T-helper 17 cell (primary cell): ENCODE results near the gene SLC38A5. TPM values are rescaled to one million over a fixed set of nuclear protein-coding genes. Genes with fewer than 3 reads are reported as not detected.

Source experiments
- ATAC-seq: fragments of 150-1000 bp; cut with Tn5 transposase; 2 replicates; pipeline ENCODE4 v1.10.0; 2021; ENCODE audit warnings: mild to moderate bottlenecking, moderate library complexity
- DNase-seq, 3 donors: peaks; one replicate each; pipeline versions ENCODE4 v3.0.0 to v3.0.0-alpha.2; 2020 to 2021
- H3K9me3 ChIP-seq: one replicate; pipeline ENCODE4 v1.7.0; 2013; ENCODE audit warnings: low read length, mild to moderate bottlenecking; ENCODE audit not compliant: control insufficient read depth, poor library complexity, severe bottlenecking
- H3K27ac Mint-ChIP-seq: one replicate; pipeline ENCODE4 v1.8.0; 2022; ENCODE audit warnings: mild to moderate bottlenecking, moderate library complexity, mixed read lengths
- H3K27me3 Mint-ChIP-seq: one replicate; pipeline ENCODE4 v1.8.0; 2022; ENCODE audit warnings: mixed read lengths
- H3K36me3 Mint-ChIP-seq: one replicate; pipeline ENCODE4 v1.8.0; 2022; ENCODE audit warnings: low read depth, mixed read lengths
- H3K4me1 Mint-ChIP-seq: one replicate; pipeline ENCODE4 v1.8.0; 2022; ENCODE audit warnings: mild to moderate bottlenecking, mixed read lengths
- H3K4me3 Mint-ChIP-seq: one replicate; pipeline ENCODE4 v1.8.0; 2022; ENCODE audit warnings: mild to moderate bottlenecking, moderate library complexity, mixed read lengths
- total RNA-seq, 4 donors: library from RNA in 2 of 4; stranded (reverse) in 2 of 4; gene quantifications; one replicate each; pipeline ENCODE4 v1.2.3 and lab custom pipeline; 2022 to 2026

The SLC38A5 gene
- total RNA-seq, 2 donors from 2014 or later = 25.2 to 27.7 TPM

- Mint-ChIP-seq H3K36me3 (peaks cover 2% of the 10 kb centered on the region), H3K27me3 (no peaks in the 10 kb centered on the region), H3K4me1 (peaks cover 24% of the 10 kb centered on the region), H3K27ac (no peak overlapping the region), H3K4me3 (no peak overlapping the region)
- DNase-seq = no peak
- no peak for ATAC-seq
- H3K9me3 ChIP-seq = no peaks in the 10 kb centered on the region
Observed at GRCh38 chrX:48472851-48473703, 3.0 kb upstream of the SLC38A5 start.

- H3K27ac Mint-ChIP-seq = no peak overlapping the region
- no peaks in the 10 kb centered on the region for H3K27me3 Mint-ChIP-seq
- ATAC-seq (no peak), DNase-seq (no peak)
- H3K36me3 Mint-ChIP-seq = peaks cover 2% of the 10 kb centered on the region
- H3K4me1 Mint-ChIP-seq = peaks cover 22% of the 10 kb centered on the region
- no peak overlapping the region for H3K4me3 Mint-ChIP-seq
- no peaks in the 10 kb centered on the region for H3K9me3 ChIP-seq
Observed at GRCh38 chrX:48472225-48472624, 2.2 kb upstream of the SLC38A5 start.

GRCh38 chrX:48471504-48471903, 1.4 kb upstream of the SLC38A5 start:
- no peak overlapping the region for H3K27ac Mint-ChIP-seq
- H3K27me3 Mint-ChIP-seq = no peaks in the 10 kb centered on the region
- H3K36me3 Mint-ChIP-seq = peaks cover 4% of the 10 kb centered on the region
- no peak for ATAC-seq
- no peak overlapping the region for H3K4me3 Mint-ChIP-seq
- no peaks in the 10 kb centered on the region for H3K9me3 ChIP-seq
- H3K4me1 Mint-ChIP-seq = peaks cover 19% of the 10 kb centered on the region
- DNase-seq = no peak

- Mint-ChIP-seq H3K4me1 (peaks cover 20% of the 10 kb centered on the region), H3K27me3 (no peaks in the 10 kb centered on the region)
- ATAC-seq = no peak
Observed at GRCh38 chrX:48470833-48471118, 716 bp upstream of the SLC38A5 start.

GRCh38 chrX:48468693-48469691, 1.1 kb downstream of the SLC38A5 start:
- DNase-seq = peak in 1 of 3 donors; percentile 9
- H3K4me1 Mint-ChIP-seq = peaks cover 29% of the 10 kb centered on the region
- H3K4me3 Mint-ChIP-seq = peak overlapping the region; percentile 98
- H3K27ac Mint-ChIP-seq = peak overlapping the region; percentile 95
- peak; percentile 54 for ATAC-seq
- peaks cover 4% of the 10 kb centered on the region for H3K36me3 Mint-ChIP-seq
- H3K27me3 Mint-ChIP-seq = no peaks in the 10 kb centered on the region
- H3K9me3 ChIP-seq = no peaks in the 10 kb centered on the region

More at GRCh38 chrX:48470833-48471118, 716 bp upstream of the SLC38A5 start:
- H3K9me3 ChIP-seq = no peaks in the 10 kb centered on the region
- peaks cover 4% of the 10 kb centered on the region for H3K36me3 Mint-ChIP-seq
- no peak overlapping the region for H3K27ac Mint-ChIP-seq
- H3K4me3 Mint-ChIP-seq = no peak overlapping the region
- no peak for DNase-seq

GRCh38 chrX:48468247-48468671, 1.8 kb downstream of the SLC38A5 start:
- no peaks in the 10 kb centered on the region for H3K27me3 Mint-ChIP-seq
- peak in 1 of 3 donors; percentile 15 for DNase-seq
- H3K27ac Mint-ChIP-seq = peak overlapping the region; percentile 95
- H3K9me3 ChIP-seq = no peaks in the 10 kb centered on the region
- peak overlapping the region; percentile 98 for H3K4me3 Mint-ChIP-seq
- peaks cover 29% of the 10 kb centered on the region for H3K4me1 Mint-ChIP-seq
- peak; percentile 68 for ATAC-seq
- peaks cover 4% of the 10 kb centered on the region for H3K36me3 Mint-ChIP-seq

GRCh38 chrX:48467281-48467761, 2.7 kb downstream of the SLC38A5 start:
- peaks cover 4% of the 10 kb centered on the region for H3K36me3 Mint-ChIP-seq
- H3K9me3 ChIP-seq = no peaks in the 10 kb centered on the region
- DNase-seq (no peak), ATAC-seq (no peak)
- H3K27ac Mint-ChIP-seq = no peak overlapping the region
- peaks cover 29% of the 10 kb centered on the region for H3K4me1 Mint-ChIP-seq
- H3K4me3 Mint-ChIP-seq = peak overlapping the region; percentile 98
- H3K27me3 Mint-ChIP-seq = no peaks in the 10 kb centered on the region

- H3K27me3 Mint-ChIP-seq = no peaks in the 10 kb centered on the region
- peak overlapping the region; percentile 98 for H3K4me3 Mint-ChIP-seq
- H3K4me1 Mint-ChIP-seq = peaks cover 29% of the 10 kb centered on the region
- DNase-seq (no peak), ATAC-seq (no peak)
- H3K36me3 Mint-ChIP-seq = peaks cover 4% of the 10 kb centered on the region
- no peaks in the 10 kb centered on the region for H3K9me3 ChIP-seq
- no peak overlapping the region for H3K27ac Mint-ChIP-seq
Observed at GRCh38 chrX:48466696-48467095, 3.4 kb downstream of the SLC38A5 start.

GRCh38 chrX:48465336-48465933, 4.6 kb downstream of the SLC38A5 start:
- H3K36me3 Mint-ChIP-seq = peaks cover 4% of the 10 kb centered on the region
- H3K27ac Mint-ChIP-seq = peak overlapping the region; percentile 67
- H3K4me3 Mint-ChIP-seq = peak overlapping the region; percentile 53
- peaks cover 28% of the 10 kb centered on the region for H3K4me1 Mint-ChIP-seq
- no peaks in the 10 kb centered on the region for H3K27me3 Mint-ChIP-seq
- H3K9me3 ChIP-seq = no peaks in the 10 kb centered on the region
- no peak for ATAC-seq
- DNase-seq = no peak

- Mint-ChIP-seq H3K36me3 (peaks cover 12% of the 10 kb centered on the region), H3K4me1 (peaks cover 19% of the 10 kb centered on the region), H3K27me3 (no peaks in the 10 kb centered on the region), H3K4me3 (no peak overlapping the region), H3K27ac (no peak overlapping the region)
- DNase-seq (no peak), ATAC-seq (no peak)
- no peaks in the 10 kb centered on the region for H3K9me3 ChIP-seq
Observed at GRCh38 chrX:48461830-48462229, 8.2 kb downstream of the SLC38A5 start.

- DNase-seq (no peak), ATAC-seq (no peak)
- no peaks in the 10 kb centered on the region for H3K27me3 Mint-ChIP-seq
- no peak overlapping the region for H3K27ac Mint-ChIP-seq
- peaks cover 14% of the 10 kb centered on the region for H3K4me1 Mint-ChIP-seq
- no peak overlapping the region for H3K4me3 Mint-ChIP-seq
- H3K9me3 ChIP-seq = no peaks in the 10 kb centered on the region
- H3K36me3 Mint-ChIP-seq = peaks cover 10% of the 10 kb centered on the region
Observed at GRCh38 chrX:48460606-48461005, 9.5 kb downstream of the SLC38A5 start.

GRCh38 chrX:48460031-48460430, 10.0 kb downstream of the SLC38A5 start:
- H3K4me3 Mint-ChIP-seq = no peak overlapping the region
- peaks cover 10% of the 10 kb centered on the region for H3K36me3 Mint-ChIP-seq
- H3K27ac Mint-ChIP-seq = no peak overlapping the region
- peaks cover 9% of the 10 kb centered on the region for H3K4me1 Mint-ChIP-seq
- DNase-seq (no peak), ATAC-seq (no peak)
- no peaks in the 10 kb centered on the region for H3K27me3 Mint-ChIP-seq
- H3K9me3 ChIP-seq = no peaks in the 10 kb centered on the region

- no peak overlapping the region for H3K4me3 Mint-ChIP-seq
- no peaks in the 10 kb centered on the region for H3K27me3 Mint-ChIP-seq
- peaks cover 10% of the 10 kb centered on the region for H3K36me3 Mint-ChIP-seq
- no peak overlapping the region for H3K27ac Mint-ChIP-seq
- no peak for DNase-seq
- ATAC-seq = no peak
- peaks cover 8% of the 10 kb centered on the region for H3K4me1 Mint-ChIP-seq
- no peaks in the 10 kb centered on the region for H3K9me3 ChIP-seq
Observed at GRCh38 chrX:48459483-48459882, 10.6 kb downstream of the SLC38A5 start.
